ENCODE results near the gene MAPK8.

Gene MAPK8

GRCh38 chr10:48358838-48359237 is 52.4 kb downstream of the MAPK8 start:
- TF ChIP-seq CTCF (IDR thresholded peaks at IDR 0.05; ENCODE audit: low read length) (no peak), EZH2 (optimal IDR thresholded peaks at IDR 0.05; ENCODE audit: low read depth, low read length) (no peak), EZH2phosphoT487 (IDR thresholded peaks at IDR 0.05; ENCODE audit: low read length) (no peak)

GRCh38 chr10:48361176-48361575 is 54.7 kb downstream of the MAPK8 start:
- no peaks in the 10 kb centered on the region for H3K36me3 ChIP-seq (replicated peaks; ENCODE audit: insufficient read depth, low read length)
- no peaks in the 10 kb centered on the region for H3F3A ChIP-seq (ENCODE audit: insufficient read depth, low read length)
- no peak overlapping the region for H2AFZ ChIP-seq (ENCODE audit: low read length)
- no peaks in the 10 kb centered on the region for H3K9me3 ChIP-seq (replicated peaks; ENCODE audit: insufficient read depth, low read length)
- H3K27me3 ChIP-seq (replicated peaks; ENCODE audit: insufficient read depth, low read length): no peaks in the 10 kb centered on the region
- DNase-seq: no peak
- H3K79me2 ChIP-seq (ENCODE audit: low read length): 0 out of 2 replicates have a peak, but pooled peaks cover 5% of the 10 kb centered on the region
- no peak overlapping the region for H3K9ac ChIP-seq (ENCODE audit: low read length)
- no peak overlapping the region for H3K4me3 ChIP-seq (ENCODE audit: low read length)
- no peaks in the 10 kb centered on the region for H3K9me2 ChIP-seq (replicated peaks; ENCODE audit: insufficient read depth, low read length)
- no peak overlapping the region for H3K4me2 ChIP-seq (ENCODE audit: low read depth, low read length)
- TF ChIP-seq CTCF (IDR thresholded peaks at IDR 0.05; ENCODE audit: low read length) (no peak), EZH2phosphoT487 (IDR thresholded peaks at IDR 0.05; ENCODE audit: low read length) (no peak), EZH2 (optimal IDR thresholded peaks at IDR 0.05; ENCODE audit: low read depth, low read length) (no peak)
- H3K4me1 ChIP-seq (ENCODE audit: low read length): 0 out of 2 replicates have a peak, but pooled peaks cover 5% of the 10 kb centered on the region
- no peaks in the 10 kb centered on the region for H4K20me1 ChIP-seq (ENCODE audit: insufficient read depth, low read length)
- no peak overlapping the region for H3K27ac ChIP-seq (ENCODE audit: low read length)

More at GRCh38 chr10:48358838-48359237, 52.4 kb downstream of the MAPK8 start:
- Histone ChIP-seq H3K27me3 (replicated peaks; ENCODE audit: insufficient read depth, low read length) (no peaks in the 10 kb centered on the region), H3K27ac (ENCODE audit: low read length) (no peak overlapping the region), H3K36me3 (replicated peaks; ENCODE audit: insufficient read depth, low read length) (no peaks in the 10 kb centered on the region), H3K79me2 (ENCODE audit: low read length) (0 out of 2 replicates have a peak, but pooled peaks cover 5% of the 10 kb centered on the region), H4K20me1 (ENCODE audit: insufficient read depth, low read length) (no peaks in the 10 kb centered on the region), H3F3A (ENCODE audit: insufficient read depth, low read length) (no peaks in the 10 kb centered on the region), H3K4me1 (ENCODE audit: low read length) (0 out of 2 replicates have a peak, but pooled peaks cover 3% of the 10 kb centered on the region), H3K4me2 (ENCODE audit: low read depth, low read length) (no peak overlapping the region), H3K9ac (ENCODE audit: low read length) (no peak overlapping the region), H2AFZ (ENCODE audit: low read length) (no peak overlapping the region), H3K9me3 (replicated peaks; ENCODE audit: insufficient read depth, low read length) (no peaks in the 10 kb centered on the region), H3K4me3 (ENCODE audit: low read length) (no peak overlapping the region), H3K9me2 (replicated peaks; ENCODE audit: insufficient read depth, low read length) (no peaks in the 10 kb centered on the region)
- DNase-seq: no peak

- Histone ChIP-seq H3K79me2 (ENCODE audit: low read length) (no peaks in the 10 kb centered on the region), H3K36me3 (replicated peaks; ENCODE audit: insufficient read depth, low read length) (no peaks in the 10 kb centered on the region), H3F3A (ENCODE audit: insufficient read depth, low read length) (no peaks in the 10 kb centered on the region), H3K4me1 (ENCODE audit: low read length) (0 out of 2 replicates have a peak, but pooled peaks cover 5% of the 10 kb centered on the region), H3K27ac (ENCODE audit: low read length) (no peak overlapping the region), H3K4me2 (ENCODE audit: low read depth, low read length) (no peak overlapping the region), H2AFZ (ENCODE audit: low read length) (no peak overlapping the region), H4K20me1 (ENCODE audit: insufficient read depth, low read length) (no peaks in the 10 kb centered on the region), H3K9me3 (replicated peaks; ENCODE audit: insufficient read depth, low read length) (no peaks in the 10 kb centered on the region), H3K9ac (ENCODE audit: low read length) (no peak overlapping the region), H3K9me2 (replicated peaks; ENCODE audit: insufficient read depth, low read length) (no peaks in the 10 kb centered on the region), H3K4me3 (ENCODE audit: low read length) (no peak overlapping the region), H3K27me3 (replicated peaks; ENCODE audit: insufficient read depth, low read length) (no peaks in the 10 kb centered on the region)
- TF ChIP-seq EZH2phosphoT487 (IDR thresholded peaks at IDR 0.05; ENCODE audit: low read length) (no peak), EZH2 (optimal IDR thresholded peaks at IDR 0.05; ENCODE audit: low read depth, low read length) (no peak), CTCF (IDR thresholded peaks at IDR 0.05; ENCODE audit: low read length) (peak; percentile 70)
- DNase-seq: peak; percentile 77
These were observed 57.3 kb downstream of the MAPK8 start for GRCh38 chr10:48363617-48364355.

All from MM.1S (cell line).